IPS DF 6.9 (cell line): Measurements from ENCODE around the gene TMEM161A.
"Not testable (repeated sequence)": the region's sequence is repeated elsewhere in the genome, so short reads cannot be mapped to it uniquely, and the experiment has no call there.

Source experiments
- DNase-seq: peaks from one replicate; pipeline ENCODE4 v3.0.0-alpha.2; 2013; ENCODE audit warnings: low read depth, low spot score
- H3K27ac ChIP-seq: one replicate; pipeline ENCODE4 v1.5.1; 2013; ENCODE audit warnings: low read length, control low read depth
- H3K27me3 ChIP-seq: 2 replicates; pipeline ENCODE4 v1.6.1; 2013; ENCODE audit warnings: mild to moderate bottlenecking, low read length; ENCODE audit not compliant: control insufficient read depth, insufficient read depth
- H3K36me3 ChIP-seq: 2 replicates; pipeline ENCODE4 v1.6.1; 2013; ENCODE audit warnings: low read length; ENCODE audit not compliant: control insufficient read depth, insufficient read depth
- H3K4me1 ChIP-seq: 2 replicates; pipeline ENCODE4 v1.6.1; 2013; ENCODE audit warnings: low read length; ENCODE audit not compliant: control insufficient read depth, insufficient read depth
- H3K4me3 ChIP-seq: 2 replicates; pipeline ENCODE4 v1.5.1; 2013; ENCODE audit warnings: mild to moderate bottlenecking, low read length
- H3K9me3 ChIP-seq: 2 replicates; pipeline ENCODE4 v1.6.1; 2013; ENCODE audit warnings: low read length, inconsistent platforms; ENCODE audit not compliant: control insufficient read depth, insufficient read depth
- WGBS: extraction: QIAGEN DNeasy Blood & Tissue Kit; methylation state at CpG from one replicate; pipeline ENCODE4 v1.1.7; 2013; ENCODE audit warnings: mixed read lengths, missing lambda C conversion rate; ENCODE audit not compliant: insufficient read length, insufficient coverage; 5-methylcytosine and 5-hydroxymethylcytosine counted together

The TMEM161A gene

GRCh38 chr19:19107654-19108053 is 30.6 kb downstream of the TMEM161A start:
- Histone ChIP-seq H3K27ac (no peak overlapping the region), H3K36me3 (no peaks in the 10 kb centered on the region; the same call in 1 of the 2 replicates), H3K9me3 (no peaks in the 10 kb centered on the region), H3K4me3 (no peak overlapping the region), H3K4me1 (peaks cover 4% of the 10 kb centered on the region; the same call in 1 of the 2 replicates), H3K27me3 (no peaks in the 10 kb centered on the region; the same call in 1 of the 2 replicates)
- WGBS = no CpG with 5 or more reads among the region's 11 CpGs
- DNase-seq = no peak

- not testable (repeated sequence) for H3K4me3 ChIP-seq, DNase-seq, H3K9me3 ChIP-seq, H3K36me3 ChIP-seq, H3K4me1 ChIP-seq, H3K27me3 ChIP-seq, H3K27ac ChIP-seq
- no CpG with 5 or more reads among the region's 7 CpGs for WGBS
Observed at GRCh38 chr19:19106938-19107337, 31.3 kb downstream of the TMEM161A start.

- H3K36me3 ChIP-seq = no peaks in the 10 kb centered on the region
- WGBS = no CpG with 5 or more reads among the region's 25 CpGs
- no peaks in the 10 kb centered on the region for H3K9me3 ChIP-seq
- no peaks in the 10 kb centered on the region for H3K27me3 ChIP-seq
- H3K4me3 ChIP-seq = peak overlapping the region; percentile 9; the same call in 1 of the 2 replicates
- H3K27ac ChIP-seq = no peak overlapping the region
- peaks cover 3% of the 10 kb centered on the region; the same call in 1 of the 2 replicates for H3K4me1 ChIP-seq
- no peak for DNase-seq
Observed at GRCh38 chr19:19106056-19106551, 32.2 kb downstream of the TMEM161A start.

GRCh38 chr19:19105365-19106055 is 32.8 kb downstream of the TMEM161A start:
- no peak for DNase-seq
- no CpG with 5 or more reads among the region's 36 CpGs for WGBS
- no peaks in the 10 kb centered on the region for H3K27me3 ChIP-seq
- no peak overlapping the region for H3K27ac ChIP-seq
- H3K9me3 ChIP-seq = no peaks in the 10 kb centered on the region
- peaks cover 2% of the 10 kb centered on the region; the same call in 1 of the 2 replicates for H3K4me1 ChIP-seq
- peak overlapping the region; percentile 63; the same call in 1 of the 2 replicates for H3K4me3 ChIP-seq
- no peaks in the 10 kb centered on the region for H3K36me3 ChIP-seq

- Histone ChIP-seq H3K4me3 (no peak overlapping the region), H3K9me3 (no peaks in the 10 kb centered on the region), H3K27me3 (no peaks in the 10 kb centered on the region), H3K36me3 (no peaks in the 10 kb centered on the region), H3K27ac (no peak overlapping the region), H3K4me1 (peaks cover 2% of the 10 kb centered on the region; the same call in 1 of the 2 replicates)
- DNase-seq = no peak
- no CpG with 5 or more reads among the region's 11 CpGs for WGBS
Observed at GRCh38 chr19:19103167-19103566, 35.1 kb downstream of the TMEM161A start.

GRCh38 chr19:19102566-19102965 is 35.7 kb downstream of the TMEM161A start:
- H3K4me1 ChIP-seq, DNase-seq, H3K27ac ChIP-seq, H3K9me3 ChIP-seq, H3K27me3 ChIP-seq, H3K36me3 ChIP-seq, H3K4me3 ChIP-seq: not testable (repeated sequence)
- no CpG with 5 or more reads among the region's 10 CpGs for WGBS

GRCh38 chr19:19101540-19101939 is 36.7 kb downstream of the TMEM161A start:
- Histone ChIP-seq H3K4me3 (no peak overlapping the region), H3K4me1 (peaks cover 2% of the 10 kb centered on the region; the same call in 1 of the 2 replicates), H3K36me3 (no peaks in the 10 kb centered on the region), H3K27ac (no peak overlapping the region), H3K9me3 (no peaks in the 10 kb centered on the region), H3K27me3 (no peaks in the 10 kb centered on the region)
- no CpG with 5 or more reads among the region's 8 CpGs for WGBS
- no peak for DNase-seq

- H3K4me3 ChIP-seq = no peak overlapping the region
- no CpG with 5 or more reads among the region's 18 CpGs for WGBS
- DNase-seq = no peak
- H3K27me3 ChIP-seq = no peaks in the 10 kb centered on the region
- H3K36me3 ChIP-seq = no peaks in the 10 kb centered on the region
- no peaks in the 10 kb centered on the region for H3K9me3 ChIP-seq
- H3K4me1 ChIP-seq = no peaks in the 10 kb centered on the region
- no peak overlapping the region for H3K27ac ChIP-seq
Observed at GRCh38 chr19:19098703-19099632, 39.3 kb downstream of the TMEM161A start.

- Histone ChIP-seq H3K9me3 (no peaks in the 10 kb centered on the region), H3K36me3 (no peaks in the 10 kb centered on the region), H3K27ac (no peak overlapping the region), H3K4me3 (no peak overlapping the region), H3K4me1 (no peaks in the 10 kb centered on the region), H3K27me3 (no peaks in the 10 kb centered on the region)
- no peak for DNase-seq
- WGBS = no CpG with 5 or more reads among the region's 9 CpGs
Observed at GRCh38 chr19:19098084-19098702, 40.1 kb downstream of the TMEM161A start.
